Stomach (tissue), 4 donors: ENCODE data around the gene ONECUT3.

Source experiments
- EP300 ChIP-seq: sonication (generic); formaldehyde crosslinking; IDR thresholded peaks from one replicate; pipeline ENCODE4 v1.6.1; 2017; ENCODE audit warnings: antibody characterized with exemption
- POLR2A ChIP-seq, 4 donors: fragments of 450-650 bp; IDR thresholded peaks; one replicate each; pipeline ENCODE4 v1.6.1; 2016; ENCODE audit warnings: antibody characterized with exemption in 4 of 4, control low read depth in 2 of 4, mild to moderate bottlenecking in 1 of 4, moderate library complexity in 1 of 4
- POLR2AphosphoS5 ChIP-seq, 3 donors: sonication (generic); formaldehyde crosslinking; IDR thresholded peaks; one replicate each; pipeline ENCODE4 v1.6.1; 2016; ENCODE audit warnings: antibody characterized with exemption in 3 of 3
- TF ChIP-seq, protein P1 (sequence below), 7 experiments: fragments of 450-650 bp in 4 of 7; fragments of 200-600 bp in 3 of 7; sonication (generic) in 3 of 7; IDR thresholded peaks; one replicate each; pipeline ENCODE4 v1.5.1; 2016 to 2019; ENCODE audit warnings: antibody characterized with exemption in 7 of 7, control low read depth in 2 of 7, mild to moderate bottlenecking in 1 of 7

DNA sequence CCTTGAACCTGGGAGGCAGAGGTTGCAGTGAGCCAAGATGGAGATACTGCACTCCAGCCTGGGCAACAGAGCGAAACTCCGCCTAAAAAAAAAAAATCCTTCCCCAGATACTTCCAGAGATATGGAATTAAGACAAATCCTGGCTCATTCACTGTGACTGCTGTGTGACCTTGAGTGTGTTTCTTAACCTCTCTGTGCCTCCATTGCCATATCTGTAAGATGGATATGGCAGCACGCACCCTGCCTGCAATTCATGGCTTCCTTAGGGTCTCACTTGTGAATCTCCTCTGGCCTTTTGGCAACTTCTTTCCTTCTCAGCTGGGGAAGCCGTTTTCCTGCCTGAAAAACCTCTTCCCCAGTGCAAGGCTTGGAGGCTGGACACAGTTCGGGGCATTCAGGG, 33.8 kb upstream of the ONECUT3 start:
- TF ChIP-seq POLR2A (IDR thresholded peaks at IDR 0.05) = no peak
- TF ChIP-seq POLR2AphosphoS5 (IDR thresholded peaks at IDR 0.05) = no peak
- TF ChIP-seq, protein P1, sequence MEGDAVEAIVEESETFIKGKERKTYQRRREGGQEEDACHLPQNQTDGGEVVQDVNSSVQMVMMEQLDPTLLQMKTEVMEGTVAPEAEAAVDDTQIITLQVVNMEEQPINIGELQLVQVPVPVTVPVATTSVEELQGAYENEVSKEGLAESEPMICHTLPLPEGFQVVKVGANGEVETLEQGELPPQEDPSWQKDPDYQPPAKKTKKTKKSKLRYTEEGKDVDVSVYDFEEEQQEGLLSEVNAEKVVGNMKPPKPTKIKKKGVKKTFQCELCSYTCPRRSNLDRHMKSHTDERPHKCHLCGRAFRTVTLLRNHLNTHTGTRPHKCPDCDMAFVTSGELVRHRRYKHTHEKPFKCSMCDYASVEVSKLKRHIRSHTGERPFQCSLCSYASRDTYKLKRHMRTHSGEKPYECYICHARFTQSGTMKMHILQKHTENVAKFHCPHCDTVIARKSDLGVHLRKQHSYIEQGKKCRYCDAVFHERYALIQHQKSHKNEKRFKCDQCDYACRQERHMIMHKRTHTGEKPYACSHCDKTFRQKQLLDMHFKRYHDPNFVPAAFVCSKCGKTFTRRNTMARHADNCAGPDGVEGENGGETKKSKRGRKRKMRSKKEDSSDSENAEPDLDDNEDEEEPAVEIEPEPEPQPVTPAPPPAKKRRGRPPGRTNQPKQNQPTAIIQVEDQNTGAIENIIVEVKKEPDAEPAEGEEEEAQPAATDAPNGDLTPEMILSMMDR (IDR thresholded peaks at IDR 0.05) = no peak
- no peak for TF ChIP-seq EP300
